Renal pelvis (tissue), 12 donors: ENCODE measurements around the gene RAB3C. TPM values are rescaled to one million over a fixed set of nuclear protein-coding genes. Genes with fewer than 3 reads are reported as not detected.
"Not testable (repeated sequence)": the region's sequence is repeated elsewhere in the genome, so short reads cannot be mapped to it uniquely, and the experiment has no call there.

Source experiments
- DNase-seq: peaks from one replicate; pipeline ENCODE4 v3.0.0-alpha.2; 2013
- long read RNA-seq, 16 experiments: transcript quantifications; one replicate each; lab custom pipeline, GENCODE V29; 2026
- polyA plus RNA-seq, 3 donors: library from polyadenylated mRNA; unstranded; fragments of 120-200 nt; gene quantifications; one replicate each; pipeline ENCODE4 v1.2.1, GENCODE V29; 2013; ENCODE audit not compliant: insufficient read length in 3 of 3

Gene RAB3C, protein sequence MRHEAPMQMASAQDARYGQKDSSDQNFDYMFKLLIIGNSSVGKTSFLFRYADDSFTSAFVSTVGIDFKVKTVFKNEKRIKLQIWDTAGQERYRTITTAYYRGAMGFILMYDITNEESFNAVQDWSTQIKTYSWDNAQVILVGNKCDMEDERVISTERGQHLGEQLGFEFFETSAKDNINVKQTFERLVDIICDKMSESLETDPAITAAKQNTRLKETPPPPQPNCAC
- polyA plus RNA-seq: 1 to 10 TPM; 1.4 to 3.2 (median 1.9) TPM
- long read RNA-seq, donor 1: 0 reads
- long read RNA-seq, donor 2: 0 reads
- long read RNA-seq, donor 3: 0 reads
- long read RNA-seq, donor 4: 0 reads
- long read RNA-seq, donor 5: 0 reads
- long read RNA-seq, donor 6: 0 reads
- long read RNA-seq, donor 7, partial matches to known transcripts: 0 of 1 reads
- long read RNA-seq, donor 7, other reads (novel, unspliced or antisense): 0 of 1 reads
- long read RNA-seq, donor 8: 0 reads
- long read RNA-seq, donor 9: 0 reads
- long read RNA-seq, donor 10: 0 reads
- long read RNA-seq, donor 11, partial matches to known transcripts: 0 of 1 reads
- long read RNA-seq, donor 11, other reads (novel, unspliced or antisense): 0 of 1 reads
- long read RNA-seq, donor 12: 0 reads
- long read RNA-seq, donor 13: 0 reads
- long read RNA-seq, donor 14, full-length matches to known transcripts: 1 of 1 reads
- long read RNA-seq, donor 14, partial matches to known transcripts: 0 of 1 reads
- long read RNA-seq, donor 14, other reads (novel, unspliced or antisense): 0 of 1 reads
- long read RNA-seq, donor 15, full-length matches to known transcripts: 2 of 2 reads
- long read RNA-seq, donor 15, partial matches to known transcripts: 0 of 2 reads
- long read RNA-seq, donor 15, other reads (novel, unspliced or antisense): 0 of 2 reads
- long read RNA-seq, donor 16: 0 reads

GRCh38 chr5:58582803-58583491 is at the start of gene RAB3C:
Gene RAB3C, plus strand, starts transcription at chr5:58583075. Its CDS starts 134 bp downstream, at chr5:58583209.
- DNase-seq: peak; percentile 95

GRCh38 chr5:58541935-58542334 is 40.9 kb upstream of the RAB3C start:
- not testable (repeated sequence) for DNase-seq

DNA sequence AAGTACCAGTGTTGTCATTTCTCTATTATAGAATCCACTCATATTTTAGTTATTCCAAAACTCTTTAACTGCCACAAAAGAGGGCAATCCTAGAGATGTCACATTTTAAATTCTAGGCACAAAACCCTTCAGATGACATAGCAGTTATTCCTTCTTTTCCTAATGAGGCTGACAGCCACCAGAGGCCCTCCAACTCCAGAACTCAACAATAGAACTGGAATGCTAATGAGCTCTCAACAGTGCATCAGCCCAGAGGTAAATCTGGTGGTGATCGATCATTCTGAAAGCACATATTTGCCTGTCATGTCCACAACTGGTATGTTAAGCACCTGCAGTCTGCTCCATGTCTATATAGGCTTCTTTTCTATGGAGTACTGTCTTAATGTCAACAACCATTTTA is 40.2 kb upstream of the RAB3C start:
- DNase-seq: no peak

DNA sequence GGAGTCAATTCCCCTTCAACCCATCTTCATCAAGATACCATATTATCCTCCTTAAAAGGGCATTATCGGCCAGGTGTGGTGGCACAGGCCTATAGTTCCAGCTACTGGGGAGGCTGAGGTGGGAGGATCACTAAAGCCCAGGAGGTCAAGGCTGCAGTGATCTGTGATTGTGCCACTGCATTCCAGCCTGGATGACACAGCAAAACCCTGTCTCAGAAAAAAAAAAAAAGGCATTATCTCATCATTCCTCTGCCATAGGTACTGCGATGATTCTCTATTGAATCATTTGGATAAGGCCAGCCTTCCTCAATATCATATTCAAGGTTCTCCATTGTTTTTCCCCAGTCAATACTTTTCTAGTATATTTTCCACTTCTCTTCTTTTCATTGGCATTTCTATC is 39.2 kb upstream of the RAB3C start:
- no peak for DNase-seq

- no peak for DNase-seq
Measured at GRCh38 chr5:58544195-58544594, 38.7 kb upstream of the RAB3C start.

DNA sequence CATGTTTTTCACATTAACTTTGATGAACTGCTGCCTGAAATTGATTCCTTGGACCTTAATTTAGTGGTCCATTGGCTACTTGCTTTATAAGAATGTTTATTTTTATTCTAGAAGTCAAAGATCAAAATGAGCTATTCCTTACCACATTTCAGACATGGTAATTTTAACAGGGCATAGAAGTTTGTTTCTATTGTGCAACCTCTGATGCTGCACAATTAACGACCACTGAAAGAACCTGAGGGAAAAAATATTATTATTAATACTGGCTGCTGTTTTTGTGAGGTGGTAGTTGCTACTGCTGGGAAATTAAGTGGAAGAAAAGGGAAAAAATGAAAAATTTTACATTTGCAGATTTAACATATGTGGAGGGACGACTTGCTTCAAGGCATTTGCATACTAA is 37.9 kb upstream of the RAB3C start:
- DNase-seq: no peak

- no peak for DNase-seq
Measured at GRCh38 chr5:58545912-58546311, 37.0 kb upstream of the RAB3C start.

DNA sequence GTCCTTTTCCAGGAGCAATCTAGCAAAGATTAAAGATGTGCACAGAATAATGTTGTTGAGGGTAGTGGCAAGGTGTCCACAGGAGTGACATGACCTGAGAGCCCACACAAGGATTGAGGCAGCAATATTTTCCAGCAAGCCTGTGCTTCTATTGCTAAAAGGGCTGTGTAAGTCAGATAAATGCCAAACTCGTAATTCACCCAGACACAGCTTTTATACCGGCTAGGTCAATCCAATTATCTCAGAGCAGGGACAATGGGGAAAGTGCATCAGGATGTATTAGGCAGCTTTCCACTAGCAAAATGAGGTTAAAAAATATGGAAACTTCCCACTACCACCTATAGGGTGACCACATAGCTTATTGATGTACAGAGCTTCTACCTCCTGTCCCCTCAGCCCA is 34.8 kb upstream of the RAB3C start:
- DNase-seq: no peak

- no peak for DNase-seq
Measured at GRCh38 chr5:58551492-58551891, 31.4 kb upstream of the RAB3C start.

- not testable (repeated sequence) for DNase-seq
Measured at GRCh38 chr5:58557665-58558338, 25.1 kb upstream of the RAB3C start.

- DNase-seq: not testable (repeated sequence)
Measured at GRCh38 chr5:58563016-58563700, 19.7 kb upstream of the RAB3C start.

GRCh38 chr5:58564043-58564832 is 18.6 kb upstream of the RAB3C start:
- DNase-seq: not testable (repeated sequence)

GRCh38 chr5:58565033-58565432 is 17.8 kb upstream of the RAB3C start:
- DNase-seq: no peak

DNA sequence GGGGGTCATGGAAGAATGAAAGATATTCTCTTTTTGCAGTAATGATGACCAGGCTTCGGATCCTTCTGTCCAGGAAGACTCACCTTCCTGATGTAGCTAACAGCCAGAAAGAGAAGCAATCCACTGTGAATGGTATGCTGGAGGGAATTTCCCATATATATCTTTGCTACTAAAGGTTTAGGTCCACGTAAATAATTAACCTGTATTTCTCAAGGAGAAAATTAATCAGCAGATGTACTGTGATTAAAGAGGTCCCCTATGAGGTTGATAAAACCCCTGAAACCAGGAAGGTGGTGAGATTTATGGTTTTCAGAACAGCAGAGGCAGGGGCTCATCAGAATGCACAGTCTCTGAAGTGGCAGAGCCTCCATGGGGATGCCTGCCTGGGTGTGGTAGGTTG is 11.4 kb upstream of the RAB3C start:
- DNase-seq: no peak

DNA sequence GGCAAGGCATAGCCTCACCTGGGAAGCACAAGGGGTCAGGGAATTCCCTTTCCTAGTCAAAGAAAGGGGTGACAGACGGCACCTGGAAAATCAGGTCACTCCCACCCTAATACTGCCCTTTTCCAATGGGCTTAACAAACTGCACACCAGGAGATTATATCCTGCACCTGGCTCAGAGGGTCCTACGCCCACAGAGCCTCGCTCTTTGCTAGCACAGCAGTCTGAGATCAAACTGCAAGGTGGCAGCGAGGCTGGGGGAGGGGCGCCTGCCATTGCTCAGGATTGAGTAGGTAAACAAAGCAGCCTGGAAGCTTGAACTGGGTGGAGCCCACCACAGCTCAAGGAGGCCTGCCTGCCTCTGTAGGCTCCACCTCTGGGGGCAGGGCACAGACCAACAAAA is 9.9 kb upstream of the RAB3C start:
- DNase-seq: not testable (repeated sequence)

- DNase-seq: no peak
Measured at GRCh38 chr5:58579781-58580180, 3.1 kb upstream of the RAB3C start.

DNA sequence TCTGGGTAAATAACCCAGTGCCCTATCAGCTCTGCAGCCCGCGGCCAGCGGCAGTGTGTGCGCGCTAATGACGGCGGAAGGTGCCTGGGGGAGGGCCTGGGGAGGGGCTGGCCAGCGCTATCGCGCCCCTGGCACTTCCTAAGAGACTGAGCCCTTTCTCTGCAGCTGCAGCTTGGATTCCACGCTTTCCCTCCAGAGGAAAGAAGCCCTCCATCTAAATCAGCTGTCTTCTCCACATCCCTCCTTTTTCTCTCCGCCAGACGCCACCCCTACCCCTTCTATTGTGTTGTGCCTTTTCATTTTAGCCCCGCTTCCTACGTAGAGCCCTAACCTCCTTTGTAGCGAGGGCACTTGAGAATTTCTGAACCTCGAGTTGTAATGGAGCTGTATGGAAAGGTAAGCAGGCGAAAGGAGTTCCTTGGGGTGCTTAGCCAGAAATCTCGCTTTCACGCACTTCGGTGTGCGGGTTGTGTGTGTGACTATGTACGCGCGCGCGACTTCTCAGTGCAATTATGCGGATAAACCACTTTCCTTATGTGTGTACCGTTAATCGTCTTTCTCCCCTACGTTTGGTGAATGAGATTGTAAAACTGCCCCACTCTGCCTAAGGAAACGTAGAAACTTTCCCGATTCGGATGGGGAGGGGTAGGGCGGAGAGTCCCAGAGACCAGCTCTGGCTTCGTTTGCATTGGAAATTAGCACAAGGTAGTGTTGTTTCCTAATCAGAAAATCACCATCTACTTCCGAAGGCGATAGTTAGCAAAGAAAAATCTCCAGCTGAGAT is 664 bp upstream of the RAB3C start:
- DNase-seq: peak; percentile 1

DNA sequence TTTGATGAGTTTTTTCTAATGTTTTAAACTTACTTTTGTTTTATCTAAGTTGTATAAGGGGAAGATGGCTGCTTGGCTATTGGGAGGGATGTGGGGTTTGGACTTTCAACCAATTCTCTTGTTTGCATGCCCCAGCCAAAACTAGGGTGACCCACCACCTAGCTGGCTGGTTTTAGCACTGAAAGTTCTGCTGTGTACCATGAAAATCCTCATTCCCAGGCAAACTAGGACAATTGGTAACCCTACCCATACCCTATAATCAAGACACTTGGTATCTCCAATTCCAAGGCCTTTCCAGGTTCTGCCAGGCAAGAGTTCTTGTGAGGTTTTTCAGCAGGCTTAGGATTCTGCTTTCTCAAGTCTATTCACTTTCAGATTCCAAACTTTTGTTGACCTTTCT is 13.1 kb downstream of the RAB3C start:
- no peak for DNase-seq

DNA sequence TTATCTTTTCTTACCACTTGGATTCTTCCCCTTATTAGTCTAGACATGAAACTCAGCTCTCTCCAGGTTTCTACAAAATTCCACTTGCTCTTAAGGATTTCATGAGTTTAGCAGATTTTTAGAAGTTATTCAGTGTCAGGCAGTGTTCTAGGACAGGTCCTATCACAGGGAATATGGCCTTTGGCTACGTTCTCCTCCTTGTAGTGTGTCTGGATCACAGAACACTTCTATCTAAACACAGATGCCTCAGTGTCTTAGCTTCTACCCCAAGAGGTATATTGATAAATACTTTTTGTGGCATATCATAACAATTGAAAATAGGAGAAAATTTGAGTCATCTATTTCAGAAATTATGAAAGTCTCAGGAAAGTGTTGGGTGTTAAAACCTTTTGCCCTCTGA is 15.6 kb downstream of the RAB3C start:
- DNase-seq: no peak
